ENCODE measurements around the gene KRTAP10-9.

GRCh38 chr21:44640761-44641160 lies 13.9 kb downstream of the KRTAP10-9 start:
- TF ChIP-seq CTCF (IDR thresholded peaks at IDR 0.05) (no peak), POLR2AphosphoS5 (IDR thresholded peaks at IDR 0.05; ENCODE audit: insufficient read depth in 1 of 2, low read depth in 1 of 2) (no peak), POLR2A (IDR thresholded peaks at IDR 0.05) (no peak)

Measured in vagina (tissue), 2 donors.